ENCODE data around the gene USP40. TPM values are rescaled to one million over a fixed set of nuclear protein-coding genes. Genes with fewer than 3 reads are reported as not detected.

USP40 gene
- total and polyA plus RNA-seq, 7 experiments from 2014 or later: 3.9 to 24.3 (median 16.4) TPM

DNA sequence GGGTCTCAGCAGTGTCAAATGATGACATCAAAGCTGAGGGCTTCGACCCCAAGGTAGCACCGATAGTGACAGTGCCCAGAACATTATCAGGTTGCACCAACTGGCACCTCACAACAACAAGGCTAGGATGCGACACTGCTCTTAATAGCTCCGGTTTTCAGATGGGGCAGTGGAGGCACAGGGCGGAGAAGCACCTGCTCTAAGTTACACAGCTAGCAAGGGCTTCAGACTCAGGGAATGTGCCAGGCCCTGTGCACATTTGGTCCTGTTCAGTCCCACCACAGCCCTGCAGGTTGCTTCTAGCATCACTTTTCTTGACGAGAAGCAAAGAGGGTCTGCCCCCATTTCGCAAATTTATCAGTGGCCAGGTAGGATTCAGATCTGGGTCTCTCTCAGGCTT is 138.1 kb downstream of the USP40 start:
- intact Hi-C loops (cut with micrococcal nuclease): loop anchor here in 1 of 2 donors (10.0 kb wide), 2 partner anchors 344 to 426 kb away; partner anchors contain the start of gene HJURP

DNA sequence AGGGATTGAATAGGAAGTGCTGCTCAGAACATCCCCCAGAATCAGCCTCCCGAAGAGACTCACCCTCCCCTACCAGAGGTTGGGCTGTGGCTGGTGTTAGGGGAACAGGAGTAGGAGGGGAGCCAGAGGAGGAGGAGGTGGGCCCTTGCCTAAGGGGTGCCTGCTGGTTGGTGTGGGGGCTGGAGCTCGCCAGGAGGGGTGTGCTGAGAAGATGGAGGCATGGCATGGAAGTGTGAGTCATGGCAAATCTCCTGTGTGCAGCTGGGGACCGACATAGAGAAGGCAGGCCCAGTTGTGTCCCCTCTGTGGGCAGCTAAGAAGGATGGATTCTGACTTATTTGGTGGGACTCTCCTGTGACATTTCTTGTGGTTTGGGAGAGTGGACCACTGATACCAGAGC is 138.6 kb downstream of the USP40 start:
- ATAC-seq (no peak), DNase-seq (no peak)
- Mint-ChIP-seq H3K27ac (peak overlapping the region in 7 of 9 donors; percentile 32 to 96 (median 66)), H3K27me3 (no peaks in the 10 kb centered on the region), H3K9me3 (peaks cover 0 to 10% (median 0%) of the 10 kb centered on the region in 11 donors), H3K4me3 (peak overlapping the region in 8 of 10 donors; percentile 17 to 66 (median 38)), H3K36me3 (peaks cover 14 to 63% (median 37%) of the 10 kb centered on the region in 5 donors), H3K4me1 (peaks cover 55 to 93% (median 90%) of the 10 kb centered on the region in 7 donors)
- ChIA-PET CTCF (interaction anchor here (1.9 to 16.4 kb wide), 2 partner anchors 15 to 23 kb away, joined by 7 to 255 read pairs; no protein-coding TSS in a partner anchor), POLR2A (interaction anchor here (0.6 to 12.5 kb wide), 5 partner anchors 10 to 97 kb away, joined by 3 to 127 read pairs (median 4); no protein-coding TSS in a partner anchor)
- peaks cover 3 to 73% of the 10 kb centered on the region in 2 donors for H3K4me1 ChIP-seq (ENCODE audit: control insufficient read depth in 2 of 2, insufficient read depth in 2 of 2, low read length in 2 of 2)
- intact Hi-C loops (cut with micrococcal nuclease): loop anchor here in 1 of 2 donors (10.0 kb wide), 2 partner anchors 343 to 427 kb away; partner anchors contain the start of gene HJURP
- H3K4me3 ChIP-seq (ENCODE audit: low read length): no peak overlapping the region
- H3K27ac ChIP-seq (ENCODE audit: low read depth, low read length): no peak overlapping the region
- peaks cover 0 to 3% (median 0%) of the 10 kb centered on the region in 3 experiments for H3K36me3 ChIP-seq (ENCODE audit: control insufficient read depth in 2 of 3, insufficient read depth in 3 of 3, low read length in 3 of 3)
- H3K9me3 ChIP-seq (ENCODE audit: control insufficient read depth in 2 of 3, low read length in 3 of 3): no peaks in the 10 kb centered on the region
- no peaks in the 10 kb centered on the region for H3K27me3 ChIP-seq (ENCODE audit: control insufficient read depth in 2 of 2, insufficient read depth in 2 of 2, low read length in 2 of 2)

More for the DNA sequence above, 138.1 kb downstream of the USP40 start:
- Histone ChIP-seq H3K27ac (ENCODE audit: low read depth, low read length) (no peak overlapping the region), H3K4me3 (ENCODE audit: low read length) (no peak overlapping the region), H3K27me3 (ENCODE audit: control insufficient read depth in 2 of 2, insufficient read depth in 2 of 2, low read length in 2 of 2) (no peaks in the 10 kb centered on the region), H3K36me3 (ENCODE audit: control insufficient read depth in 2 of 3, insufficient read depth in 3 of 3, low read length in 3 of 3) (peaks cover 0 to 3% (median 0%) of the 10 kb centered on the region in 3 experiments), H3K9me3 (ENCODE audit: control insufficient read depth in 2 of 3, low read length in 3 of 3) (no peaks in the 10 kb centered on the region), H3K4me1 (ENCODE audit: control insufficient read depth in 2 of 2, insufficient read depth in 2 of 2, low read length in 2 of 2) (peaks cover 0 to 68% of the 10 kb centered on the region in 2 donors)
- no peaks in the 10 kb centered on the region for H3K27me3 Mint-ChIP-seq
- peaks cover 14 to 62% (median 39%) of the 10 kb centered on the region in 5 donors for H3K36me3 Mint-ChIP-seq
- ChIA-PET CTCF (interaction anchor here (1.9 to 16.4 kb wide), 2 partner anchors 15 to 24 kb away, joined by 7 to 255 read pairs; no protein-coding TSS in a partner anchor), POLR2A (interaction anchor here (0.8 to 12.5 kb wide), 3 partner anchors 10 to 98 kb away, joined by 4 to 127 read pairs (median 9); no protein-coding TSS in a partner anchor)
- peaks cover 0 to 10% (median 0%) of the 10 kb centered on the region in 11 donors for H3K9me3 Mint-ChIP-seq
- peak overlapping the region in 4 of 10 donors; percentile 6 to 66 (median 35) for H3K4me3 Mint-ChIP-seq
- peak overlapping the region in 7 of 9 donors; percentile 20 to 89 (median 51) for H3K27ac Mint-ChIP-seq
- DNase-seq: no peak
- ATAC-seq: no peak
- peaks cover 50 to 93% (median 90%) of the 10 kb centered on the region in 7 donors for H3K4me1 Mint-ChIP-seq

DNA sequence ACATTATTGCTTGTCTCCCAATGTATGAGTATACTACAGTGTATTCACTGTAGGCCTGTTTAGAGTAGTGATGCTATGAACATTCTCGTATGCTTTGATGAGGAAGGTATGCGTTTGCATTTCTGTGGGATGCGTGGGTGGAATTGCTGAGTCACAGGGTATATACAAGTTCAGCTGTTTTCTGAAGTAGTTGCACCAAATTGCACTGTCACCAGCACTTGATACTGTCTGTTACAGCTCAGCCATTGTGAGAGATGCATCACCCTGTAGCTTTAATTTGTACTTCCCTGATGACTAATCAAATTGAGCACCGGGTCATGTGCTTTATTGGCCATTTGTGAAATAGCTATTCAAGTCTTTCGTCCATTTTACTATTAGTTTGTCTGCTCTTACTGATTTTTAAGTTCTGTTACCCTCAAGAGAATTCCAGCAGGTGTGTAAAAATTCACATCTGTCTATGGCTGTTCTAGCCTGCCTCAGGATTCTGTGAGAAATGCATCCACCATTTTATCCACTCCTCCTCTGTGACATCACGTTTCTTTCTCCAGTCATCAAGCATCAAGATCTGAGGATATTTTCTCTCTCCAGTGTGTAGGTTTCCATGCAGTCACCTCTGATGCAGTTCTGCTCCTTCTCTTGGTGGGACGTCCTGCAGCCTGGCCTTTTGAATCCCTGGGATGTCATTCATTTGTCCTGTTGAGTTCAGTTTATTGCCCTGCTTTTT is 139.8 kb downstream of the USP40 start:
- Mint-ChIP-seq H3K9me3 (peaks cover 0 to 10% (median 0%) of the 10 kb centered on the region in 11 donors), H3K27me3 (no peaks in the 10 kb centered on the region), H3K4me3 (peak overlapping the region in 7 of 10 donors; percentile 19 to 66 (median 31)), H3K36me3 (peaks cover 10 to 64% (median 32%) of the 10 kb centered on the region in 5 donors), H3K27ac (peak overlapping the region in 7 of 9 donors; percentile 32 to 96 (median 63)), H3K4me1 (peaks cover 64 to 98% (median 96%) of the 10 kb centered on the region in 7 donors)
- peaks cover 0 to 3% (median 0%) of the 10 kb centered on the region in 3 experiments for H3K36me3 ChIP-seq (ENCODE audit: control insufficient read depth in 2 of 3, insufficient read depth in 3 of 3, low read length in 3 of 3)
- ChIA-PET CTCF (interaction anchor here (13.7 to 16.4 kb wide), 2 partner anchors 13 to 22 kb away, joined by 156 to 255 read pairs; no protein-coding TSS in a partner anchor), POLR2A (interaction anchor here (0.7 to 12.5 kb wide), 3 partner anchors 8 to 61 kb away, joined by 3 to 127 read pairs (median 9); no protein-coding TSS in a partner anchor)
- H3K4me1 ChIP-seq (ENCODE audit: control insufficient read depth in 2 of 2, insufficient read depth in 2 of 2, low read length in 2 of 2): peaks cover 15 to 85% of the 10 kb centered on the region in 2 donors
- H3K9me3 ChIP-seq (ENCODE audit: control insufficient read depth in 2 of 3, low read length in 3 of 3): no peaks in the 10 kb centered on the region
- no peak overlapping the region for H3K27ac ChIP-seq (ENCODE audit: low read depth, low read length)
- no peak overlapping the region for H3K4me3 ChIP-seq (ENCODE audit: low read length)
- intact Hi-C loops (cut with micrococcal nuclease): loop anchor here in 1 of 2 donors (10.0 kb wide), 2 partner anchors 342 to 428 kb away; partner anchors contain the start of gene HJURP
- H3K27me3 ChIP-seq (ENCODE audit: control insufficient read depth in 2 of 2, insufficient read depth in 2 of 2, low read length in 2 of 2): no peaks in the 10 kb centered on the region
- DNase-seq (peak in 1 of 9 donors; percentile 52), ATAC-seq (no peak)

Other genes with a start within 250 kb of the USP40 start
- gene DGKD, start 212.3 kb downstream of the USP40 start, total RNA-seq: 100 to 1,000 TPM in 4 of 5 experiments, 10 to 100 TPM in 1; 61.6 to 252 (median 213) TPM
- gene DGKD, start 212.3 kb downstream of the USP40 start, polyA plus RNA-seq: 10 to 100 TPM; 25.8 to 41.0 TPM
- gene UGT1A8, start 50.9 kb upstream of the USP40 start, total RNA-seq: not detected
- not detected for gene UGT1A8, start 50.9 kb upstream of the USP40 start, polyA plus RNA-seq
- not detected for gene UGT1A10, start 69.7 kb upstream of the USP40 start, total RNA-seq
- not detected for gene UGT1A10, start 69.7 kb upstream of the USP40 start, polyA plus RNA-seq
- gene UGT1A9, start 105.1 kb upstream of the USP40 start, total RNA-seq: not detected
- not detected for gene UGT1A9, start 105.1 kb upstream of the USP40 start, polyA plus RNA-seq
- not detected for gene UGT1A7, start 115.1 kb upstream of the USP40 start, total RNA-seq
- gene UGT1A7, start 115.1 kb upstream of the USP40 start, polyA plus RNA-seq: not detected
- gene UGT1A6, start 126.1 kb upstream of the USP40 start, total RNA-seq: not detected
- not detected for gene UGT1A6, start 126.1 kb upstream of the USP40 start, polyA plus RNA-seq
- gene UGT1A5, start 146.1 kb upstream of the USP40 start, total RNA-seq: not detected
- gene UGT1A5, start 146.1 kb upstream of the USP40 start, polyA plus RNA-seq: not detected
- gene UGT1A4, start 152.0 kb upstream of the USP40 start, total RNA-seq: not detected
- not detected for gene UGT1A4, start 152.0 kb upstream of the USP40 start, polyA plus RNA-seq
- not detected for gene UGT1A3, start 162.3 kb upstream of the USP40 start, total RNA-seq
- gene UGT1A3, start 162.3 kb upstream of the USP40 start, polyA plus RNA-seq: not detected
- not detected for gene UGT1A1, start 193.5 kb upstream of the USP40 start, total RNA-seq
- gene UGT1A1, start 193.5 kb upstream of the USP40 start, polyA plus RNA-seq: not detected
- not detected for gene MROH2A, start 211.5 kb upstream of the USP40 start, total RNA-seq
- gene MROH2A, start 211.5 kb upstream of the USP40 start, polyA plus RNA-seq: not detected

Data from naive thymus-derived CD4-positive, alpha-beta T cell (primary cell).